Activated CD8-positive, alpha-beta memory T cell treated with anti-CD3 and anti-CD28 coated beads for 48 hours (primary cell): ENCODE data around the gene RAD51D.
"Not testable (repeated sequence)": the region's sequence is repeated elsewhere in the genome, so short reads cannot be mapped to it uniquely, and the experiment has no call there.

Experiments
- DNase-seq, 3 experiments: peaks; one replicate each; pipeline ENCODE4 v3.0.0-alpha.2; 2020; ENCODE audit warnings: low read depth in 2 of 3, low spot score in 2 of 3

Gene RAD51D

GRCh38 chr17:35094902-35095301 is 24.8 kb downstream of the RAD51D start:
- no peak for DNase-seq

DNA sequence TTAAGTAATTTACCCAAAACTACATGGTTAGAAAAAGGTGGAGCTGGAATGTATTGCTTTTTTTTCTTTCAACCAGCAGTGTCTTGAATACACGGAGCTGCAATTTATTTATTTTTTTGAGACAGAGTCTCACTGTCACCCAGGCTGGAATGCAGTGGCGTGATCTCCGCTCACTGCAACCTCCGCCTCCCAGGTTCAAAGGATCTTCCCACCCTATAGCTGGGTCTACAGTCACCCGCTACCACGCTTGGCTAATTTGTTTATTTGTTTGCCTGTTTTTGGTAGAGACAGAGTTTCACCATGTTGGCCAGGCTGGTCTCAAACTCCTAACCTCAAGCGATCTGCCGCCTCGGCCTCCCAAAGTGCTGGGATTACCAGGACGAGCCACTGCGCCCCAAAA is 29.0 kb downstream of the RAD51D start:
- DNase-seq = not testable (repeated sequence)

DNA sequence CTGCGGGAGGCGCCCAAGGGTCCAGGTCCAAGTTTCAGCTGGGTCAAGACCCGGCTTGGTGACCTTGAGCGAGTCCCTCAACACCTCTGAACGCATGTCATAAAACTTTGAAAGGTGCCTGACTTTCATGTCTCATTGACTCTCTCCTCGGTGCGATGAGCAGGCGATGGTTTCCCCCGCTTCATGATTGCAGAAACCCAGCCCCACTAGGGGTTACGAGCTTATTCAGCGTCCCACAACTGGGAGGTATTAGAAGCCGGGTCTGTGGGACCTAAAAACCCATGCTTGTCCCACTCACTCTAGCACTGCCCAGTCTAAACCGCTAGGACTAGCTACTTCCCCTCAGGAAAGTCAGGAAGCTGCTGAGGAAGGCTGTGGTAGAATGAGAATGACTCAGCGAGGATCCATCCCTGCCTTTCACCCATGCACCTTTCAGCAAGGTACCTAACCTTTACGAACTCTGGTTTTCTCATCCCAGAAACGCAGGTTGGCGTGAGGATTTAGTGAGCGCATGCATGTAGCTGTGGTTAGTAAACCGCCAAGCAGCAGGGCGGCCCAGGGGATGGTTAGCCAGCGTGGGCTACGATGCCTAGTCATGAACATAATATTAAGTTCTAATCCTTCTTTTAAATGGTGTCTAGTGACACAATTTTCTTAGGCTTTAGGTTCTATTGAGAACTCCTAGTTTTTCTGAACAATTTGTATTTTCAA is 29.9 kb downstream of the RAD51D start:
- peak in 2 of 3 experiments; percentile 31 to 58 for DNase-seq

- DNase-seq = peak; percentile 82 to 88 (median 87)
These were observed 30.6 kb downstream of the RAD51D start for GRCh38 chr17:35088881-35089585.

GRCh38 chr17:35088356-35088880 is 31.2 kb downstream of the RAD51D start:
- peak in 1 of 3 experiments; percentile 22 for DNase-seq

DNA sequence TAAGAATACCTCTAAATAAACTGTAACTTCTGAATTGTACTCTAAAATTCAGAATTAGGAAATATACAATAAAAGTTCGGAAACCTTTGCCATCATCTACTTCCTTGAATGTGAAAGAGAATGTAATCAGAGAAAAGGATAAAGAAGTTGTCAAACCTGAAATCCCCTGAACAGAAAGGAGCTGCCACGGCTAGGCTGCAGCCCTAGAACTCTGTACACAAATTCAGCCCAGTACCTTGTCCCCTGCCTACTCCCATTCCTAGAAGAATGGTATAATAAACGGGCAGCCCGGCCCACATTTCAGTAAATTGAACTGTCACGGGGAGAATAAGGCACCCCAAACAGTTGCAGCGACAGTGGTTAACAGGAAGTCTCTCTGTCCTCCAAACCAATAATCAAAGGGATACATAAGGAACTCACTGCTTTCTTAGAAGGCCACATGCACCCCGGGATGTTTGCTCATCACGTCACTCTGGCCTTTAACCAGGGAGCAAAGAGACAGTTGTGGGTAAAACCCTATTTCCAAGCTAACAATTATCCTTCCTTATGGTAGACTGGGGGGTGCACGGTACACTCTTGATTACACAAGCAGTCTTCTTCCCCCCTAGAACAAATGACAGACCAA is 31.8 kb downstream of the RAD51D start:
- no peak for DNase-seq

- DNase-seq = no peak
These were observed 32.6 kb downstream of the RAD51D start for GRCh38 chr17:35086931-35087573.

DNA sequence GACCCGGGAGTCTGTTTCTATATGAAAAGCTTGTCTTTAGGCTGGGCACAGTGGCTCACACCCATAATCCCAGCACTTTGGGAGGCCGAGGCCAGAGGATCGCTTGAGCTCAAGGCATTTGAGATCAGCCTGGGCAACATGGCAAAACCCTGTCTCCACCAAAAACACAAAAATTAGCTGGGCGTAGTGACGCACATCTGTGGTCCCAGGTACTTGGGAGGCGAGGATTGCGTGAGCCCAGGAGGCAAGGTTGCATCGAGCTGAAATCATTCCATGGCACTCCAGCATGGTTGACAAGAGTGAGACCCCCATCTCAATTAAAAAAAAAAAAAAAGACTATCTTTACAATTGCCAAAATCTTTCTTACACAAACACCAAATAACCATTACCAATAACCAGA is 33.5 kb downstream of the RAD51D start:
- DNase-seq = no peak

DNA sequence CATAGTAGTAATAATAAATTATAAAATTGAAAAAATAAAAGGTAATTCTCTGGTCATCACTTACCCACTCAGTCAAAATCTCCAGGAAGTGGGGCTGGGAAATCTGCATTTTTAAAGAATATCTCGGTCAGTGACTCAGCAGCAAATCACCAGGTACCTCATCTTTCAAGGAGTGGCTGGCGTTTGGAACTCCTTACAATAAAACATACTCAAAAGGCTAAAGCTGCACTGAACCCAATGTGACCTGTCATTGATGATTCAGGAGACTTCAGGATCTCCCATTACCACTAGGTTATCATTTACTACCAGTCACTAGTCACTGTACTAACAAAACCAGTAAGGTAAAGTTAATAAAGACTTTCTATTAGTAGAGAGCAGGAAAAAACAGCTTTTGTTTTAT is 34.7 kb downstream of the RAD51D start:
- no peak for DNase-seq

DNA sequence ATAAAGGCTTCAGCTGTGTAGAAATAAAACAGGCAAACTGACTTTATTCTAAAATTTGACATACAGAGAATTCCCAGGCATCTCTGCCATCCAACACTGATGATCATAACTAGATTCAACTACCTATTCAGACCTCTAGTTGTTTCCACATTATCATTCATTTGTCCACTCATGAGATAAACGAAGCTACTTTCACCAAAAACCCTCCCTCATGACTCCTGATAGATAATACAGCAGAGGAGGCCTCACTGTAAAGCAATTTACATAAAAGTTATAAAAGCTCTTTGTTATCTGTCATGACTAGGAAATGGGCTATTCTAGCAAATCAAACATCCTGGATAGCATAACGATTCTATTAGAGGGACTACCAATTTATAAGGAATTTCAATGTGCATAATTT is 36.6 kb downstream of the RAD51D start:
- no peak for DNase-seq

DNA sequence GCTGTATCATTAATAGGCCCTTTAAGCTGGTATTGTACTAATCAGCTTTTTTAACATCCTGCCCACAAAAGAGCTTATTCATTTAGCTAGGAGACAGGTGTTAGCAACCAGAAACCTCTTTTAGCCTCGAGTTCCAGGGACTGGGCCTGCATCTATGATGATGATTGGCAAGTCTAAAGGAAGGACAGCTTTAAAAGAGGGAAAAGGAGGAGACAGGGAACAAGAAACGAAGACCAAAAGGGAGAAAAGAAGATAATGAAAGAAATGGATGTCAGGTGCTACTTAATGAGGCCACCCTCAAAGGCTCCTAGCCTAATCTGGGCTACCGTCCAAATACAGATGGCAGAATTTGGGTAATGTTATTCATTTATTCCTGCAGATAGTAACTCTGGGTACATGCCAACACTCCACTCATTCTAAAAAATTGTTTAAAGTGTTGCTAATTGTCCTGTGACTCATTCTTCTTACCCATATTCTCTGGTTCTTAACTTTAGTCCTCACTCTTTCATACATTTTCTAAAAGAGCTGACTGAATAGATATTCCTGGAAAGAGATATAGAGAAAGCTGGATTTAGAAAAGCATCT is 37.5 kb downstream of the RAD51D start:
- DNase-seq = no peak

DNA sequence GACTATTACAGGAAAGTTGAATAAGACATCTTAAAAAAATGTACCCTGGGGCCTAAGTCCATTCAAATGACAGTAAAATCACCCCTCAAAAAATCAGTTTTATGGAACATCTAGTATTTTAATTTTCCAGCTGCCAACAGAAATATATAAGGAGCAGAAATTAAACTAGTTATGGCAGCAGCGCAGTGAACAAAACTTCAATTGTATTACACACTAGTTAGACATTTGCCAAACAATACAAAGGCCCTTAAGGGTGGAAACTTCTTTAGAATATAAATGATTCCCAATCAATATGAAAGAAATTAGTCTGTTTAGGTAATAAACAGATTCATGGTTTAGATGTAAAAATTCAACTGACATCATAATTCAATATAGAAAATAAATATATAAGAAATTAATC is 38.0 kb downstream of the RAD51D start:
- no peak for DNase-seq

- no peak for DNase-seq
These were observed 39.1 kb downstream of the RAD51D start for GRCh38 chr17:35080536-35080935.

DNA sequence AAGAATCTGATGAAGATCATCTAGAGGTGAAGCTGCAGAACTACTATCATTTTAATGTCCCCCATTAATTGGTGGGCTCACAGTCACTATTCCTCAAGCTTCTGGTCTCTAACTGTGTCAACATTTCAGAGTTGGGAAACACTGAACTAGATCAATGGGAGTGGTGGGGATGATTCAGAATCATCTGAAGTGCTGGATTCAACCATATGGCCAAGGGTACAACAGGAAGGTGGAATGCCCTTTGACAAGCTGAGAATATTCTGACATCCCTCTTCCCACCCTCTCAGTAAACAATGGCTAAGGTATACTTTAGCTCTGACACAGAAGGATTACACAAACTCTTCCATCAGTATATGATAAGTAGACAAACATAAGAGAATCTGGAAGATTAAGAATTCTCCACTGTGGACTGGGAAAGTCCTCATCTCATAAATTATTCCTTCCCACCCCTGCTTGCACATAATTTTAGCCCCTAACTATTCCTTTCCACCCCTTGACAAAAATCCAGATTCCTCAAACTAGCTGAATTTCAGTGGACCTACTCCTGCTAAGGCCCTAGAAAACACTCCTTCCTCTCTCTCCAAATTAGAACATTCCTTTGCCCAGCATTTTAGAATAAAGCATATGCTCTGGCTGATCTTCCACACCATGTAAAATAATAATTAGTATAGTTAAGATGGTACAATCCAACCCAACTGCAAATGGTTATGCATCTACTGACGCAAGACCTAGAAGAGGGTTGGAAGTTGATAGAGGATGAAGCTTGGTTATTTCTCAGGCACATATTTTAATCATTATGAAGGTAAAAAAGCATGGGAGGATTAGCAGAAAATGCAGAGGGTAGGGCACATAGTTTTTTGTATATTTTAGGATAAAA is 39.9 kb downstream of the RAD51D start:
- DNase-seq = no peak

DNA sequence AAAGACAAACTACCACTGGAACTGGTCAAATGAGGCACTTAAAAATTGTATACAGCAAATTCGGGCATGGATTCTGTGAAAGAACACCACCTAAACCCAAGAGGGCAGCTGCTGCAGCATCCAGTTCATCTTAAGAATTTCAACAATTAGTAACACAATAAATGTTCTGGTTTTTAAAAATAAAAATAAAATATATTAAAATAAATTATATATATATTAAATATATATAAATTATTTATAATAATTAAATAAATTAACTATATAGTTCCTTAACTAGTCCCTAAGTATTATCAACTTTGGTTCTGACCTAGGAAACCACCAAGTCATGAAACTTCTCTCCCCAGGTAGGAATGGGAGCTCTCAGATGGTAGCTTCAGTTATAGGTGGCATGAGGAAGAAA is 42.8 kb downstream of the RAD51D start:
- DNase-seq = no peak

GRCh38 chr17:35074711-35075707 is 44.7 kb downstream of the RAD51D start:
- no peak for DNase-seq

- DNase-seq = no peak
These were observed 45.6 kb downstream of the RAD51D start for GRCh38 chr17:35073991-35074627.

GRCh38 chr17:35073183-35073790 is 46.4 kb downstream of the RAD51D start:
- no peak for DNase-seq
